ENCODE data around the gene HOXD4. TPM values are rescaled to one million over a fixed set of nuclear protein-coding genes. Genes with fewer than 3 reads are reported as not detected.

HOXD4 gene
- polyA plus RNA-seq, 1 of the 3 experiments (the other 2 are of a cell fraction), result 1.0 TPM

DNA sequence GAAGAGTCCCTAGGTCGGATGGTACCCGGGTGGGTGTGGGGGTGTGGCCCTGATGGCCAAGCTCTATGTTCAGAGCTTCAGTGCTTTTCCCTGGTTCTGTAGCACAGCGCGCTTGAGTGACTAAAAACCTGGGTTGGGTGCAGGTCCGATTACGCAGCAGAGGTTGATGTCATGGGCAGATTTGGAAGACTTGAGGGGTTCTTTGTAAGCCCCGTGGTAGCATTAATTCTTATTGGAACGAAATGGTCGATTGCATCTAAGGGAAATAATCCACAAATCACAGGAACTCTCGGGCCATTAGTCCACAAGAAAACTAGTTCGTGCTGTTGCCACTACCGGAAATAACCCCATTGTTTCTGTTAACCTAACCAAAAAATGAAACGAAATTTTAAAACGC lies 12.8 kb upstream of the HOXD4 start:
- Histone ChIP-seq H3K9me2 (no peaks in the 10 kb centered on the region), H3K79me2 (ENCODE audit: insufficient read depth) (peaks cover 45% of the 10 kb centered on the region), H3K27me3 (ENCODE audit: insufficient read depth) (no peaks in the 10 kb centered on the region), H3K36me3 (replicated peaks in 1 of 2; ENCODE audit: control insufficient read depth in 1 of 2, insufficient read depth in 2 of 2, low read length in 1 of 2) (no peaks in the 10 kb centered on the region), H3K9me3 (no peaks in the 10 kb centered on the region), H3K4me2 (peak overlapping the region; percentile 96), H3F3A (replicated peaks; ENCODE audit: insufficient read depth) (peaks cover 33% of the 10 kb centered on the region), H3K4me3 (ENCODE audit: low read depth in 2 of 2, low read length in 1 of 2) (peak overlapping the region; percentile 83 to 86), H3K4me1 (ENCODE audit: control insufficient read depth in 1 of 2, insufficient read depth in 2 of 2, low read depth in 1 of 2, low read length in 1 of 2) (peaks cover 25 to 48% of the 10 kb centered on the region in 2 experiments), H3K9ac (peak overlapping the region; percentile 94), H2AFZ (ENCODE audit: low read depth) (peak overlapping the region; percentile 94), H3K27ac (ENCODE audit: low read depth in 2 of 2, low read length in 1 of 2) (peak overlapping the region; percentile 63 to 92), H4K20me1 (ENCODE audit: insufficient read depth) (no peaks in the 10 kb centered on the region)
- peak; percentile 9 for TF ChIP-seq CHD2 (IDR thresholded peaks at IDR 0.05; ENCODE audit: low read length, partially characterized antibody)
- TF ChIP-seq, protein P1, sequence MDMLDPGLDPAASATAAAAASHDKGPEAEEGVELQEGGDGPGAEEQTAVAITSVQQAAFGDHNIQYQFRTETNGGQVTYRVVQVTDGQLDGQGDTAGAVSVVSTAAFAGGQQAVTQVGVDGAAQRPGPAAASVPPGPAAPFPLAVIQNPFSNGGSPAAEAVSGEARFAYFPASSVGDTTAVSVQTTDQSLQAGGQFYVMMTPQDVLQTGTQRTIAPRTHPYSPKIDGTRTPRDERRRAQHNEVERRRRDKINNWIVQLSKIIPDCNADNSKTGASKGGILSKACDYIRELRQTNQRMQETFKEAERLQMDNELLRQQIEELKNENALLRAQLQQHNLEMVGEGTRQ (IDR thresholded peaks at IDR 0.05; ENCODE audit: borderline replicate concordance, low read depth, low read length), result no peak
- no peak for DNase-seq
- CTCF ChIA-PET, result interaction anchor here (0.8 to 26.1 kb wide), 18 partner anchors 8 to 1195 kb away, joined by 3 to 1047 read pairs (median 15); partner anchors contain the start of genes HOXD3, HOXD4 and HOXD9
- WGBS (ENCODE audit: low lambda C conversion rate), result 28% methylated on average over 14 of the region's 14 CpGs
- POLR2A ChIA-PET, result interaction anchor here (1.4 to 3.0 kb wide), 4 partner anchors 131 to 499 kb away, joined by 4 to 21 read pairs (median 15); partner anchors contain the start of gene MTX2

DNA sequence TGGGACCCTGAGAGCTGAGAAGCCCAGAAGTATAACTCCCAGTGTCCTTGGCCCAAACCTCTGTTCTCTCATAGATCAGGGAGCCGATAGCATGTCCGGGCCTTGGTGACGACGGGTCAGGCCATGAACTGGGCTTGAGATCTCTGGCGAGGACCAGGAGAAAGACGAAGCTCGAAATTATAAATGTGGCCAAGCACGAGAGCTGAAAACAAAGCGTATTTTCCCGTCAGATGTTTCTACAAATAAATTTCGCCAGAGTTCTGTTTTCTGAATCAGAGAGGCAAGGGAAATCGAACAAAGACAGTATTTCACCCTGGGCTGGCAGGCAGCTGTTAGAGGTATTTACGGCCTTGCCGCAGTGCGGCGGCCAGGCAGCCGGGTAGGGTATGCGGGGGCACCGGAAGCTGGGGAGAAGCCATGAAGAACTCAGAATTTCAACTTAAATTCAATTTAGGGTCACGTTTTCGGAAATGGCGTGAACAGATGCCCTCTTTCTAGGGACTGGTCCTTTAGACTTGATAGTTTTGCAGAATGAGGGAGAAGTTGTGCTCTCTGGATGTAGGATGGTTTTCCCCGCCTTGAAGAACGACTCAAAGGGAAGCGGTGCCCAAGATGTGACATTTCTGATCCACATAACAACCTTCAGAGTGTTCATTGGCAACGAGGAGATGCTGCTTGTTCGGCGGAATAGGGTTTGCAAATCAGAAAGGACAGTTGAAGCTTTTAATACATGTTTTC lies 12.3 kb upstream of the HOXD4 start:
- Histone ChIP-seq H3K4me1 (ENCODE audit: control insufficient read depth in 1 of 2, insufficient read depth in 2 of 2, low read depth in 1 of 2, low read length in 1 of 2) (peaks cover 20 to 43% of the 10 kb centered on the region in 2 experiments), H3K4me2 (peak overlapping the region; percentile 96), H3K9me2 (no peaks in the 10 kb centered on the region), H3K27me3 (ENCODE audit: insufficient read depth) (no peaks in the 10 kb centered on the region), H3F3A (replicated peaks; ENCODE audit: insufficient read depth) (peaks cover 33% of the 10 kb centered on the region), H3K27ac (ENCODE audit: low read depth in 2 of 2, low read length in 1 of 2) (peak overlapping the region; percentile 63 to 92), H2AFZ (ENCODE audit: low read depth) (peak overlapping the region; percentile 94), H3K9ac (peak overlapping the region; percentile 94), H3K36me3 (replicated peaks in 1 of 2; ENCODE audit: control insufficient read depth in 1 of 2, insufficient read depth in 2 of 2, low read length in 1 of 2) (no peaks in the 10 kb centered on the region), H3K79me2 (ENCODE audit: insufficient read depth) (peaks cover 45% of the 10 kb centered on the region), H4K20me1 (ENCODE audit: insufficient read depth) (no peaks in the 10 kb centered on the region), H3K9me3 (no peaks in the 10 kb centered on the region), H3K4me3 (ENCODE audit: low read depth in 2 of 2, low read length in 1 of 2) (peak overlapping the region; percentile 83 to 86)
- DNase-seq, result peak; percentile 62
- CTCF ChIA-PET, result interaction anchor here (0.7 to 26.1 kb wide), 23 partner anchors 8 to 1194 kb away, joined by 3 to 1047 read pairs (median 6); partner anchors contain the start of genes HOXD3, HOXD4 and HOXD9
- 30% methylated on average over 28 of the region's 28 CpGs for WGBS (ENCODE audit: low lambda C conversion rate)
- TF ChIP-seq, protein P2, sequence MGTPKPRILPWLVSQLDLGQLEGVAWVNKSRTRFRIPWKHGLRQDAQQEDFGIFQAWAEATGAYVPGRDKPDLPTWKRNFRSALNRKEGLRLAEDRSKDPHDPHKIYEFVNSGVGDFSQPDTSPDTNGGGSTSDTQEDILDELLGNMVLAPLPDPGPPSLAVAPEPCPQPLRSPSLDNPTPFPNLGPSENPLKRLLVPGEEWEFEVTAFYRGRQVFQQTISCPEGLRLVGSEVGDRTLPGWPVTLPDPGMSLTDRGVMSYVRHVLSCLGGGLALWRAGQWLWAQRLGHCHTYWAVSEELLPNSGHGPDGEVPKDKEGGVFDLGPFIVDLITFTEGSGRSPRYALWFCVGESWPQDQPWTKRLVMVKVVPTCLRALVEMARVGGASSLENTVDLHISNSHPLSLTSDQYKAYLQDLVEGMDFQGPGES (IDR thresholded peaks at IDR 0.05; ENCODE audit: low read depth, low read length), result no peak
- TF ChIP-seq NFIC (IDR thresholded peaks at IDR 0.05; ENCODE audit: borderline replicate concordance) (no peak), FOSL2 (IDR thresholded peaks at IDR 0.05; ENCODE audit: borderline replicate concordance, low read depth) (no peak), SMC3 (IDR thresholded peaks at IDR 0.05; ENCODE audit: low read depth, low read length) (no peak), GABPA (IDR thresholded peaks at IDR 0.05; ENCODE audit: low read depth) (peak; percentile 19; the same call in 1 of the 2 replicates), RAD21 (IDR thresholded peaks at IDR 0.05; ENCODE audit: low read length) (no peak), FOXM1 (IDR thresholded peaks at IDR 0.05; ENCODE audit: low read depth) (no peak), TEAD4 (IDR thresholded peaks at IDR 0.05; ENCODE audit: borderline replicate concordance, insufficient read depth) (no peak), YY1 (IDR thresholded peaks at IDR 0.05; ENCODE audit: low read depth) (peak; percentile 62; the same call in 1 of the 2 replicates), TAF1 (IDR thresholded peaks at IDR 0.05; ENCODE audit: borderline replicate concordance, low read depth, low read length) (0 out of 2 replicates have a peak, but pooled peaks have one; percentile 9), RXRA (IDR thresholded peaks at IDR 0.05; ENCODE audit: borderline replicate concordance, low read depth) (no peak), TCF12 (IDR thresholded peaks at IDR 0.05) (no peak)
- TF ChIP-seq, protein P1 (IDR thresholded peaks at IDR 0.05; ENCODE audit: borderline replicate concordance, low read depth, low read length), result no peak
- TF ChIP-seq, protein P3, sequence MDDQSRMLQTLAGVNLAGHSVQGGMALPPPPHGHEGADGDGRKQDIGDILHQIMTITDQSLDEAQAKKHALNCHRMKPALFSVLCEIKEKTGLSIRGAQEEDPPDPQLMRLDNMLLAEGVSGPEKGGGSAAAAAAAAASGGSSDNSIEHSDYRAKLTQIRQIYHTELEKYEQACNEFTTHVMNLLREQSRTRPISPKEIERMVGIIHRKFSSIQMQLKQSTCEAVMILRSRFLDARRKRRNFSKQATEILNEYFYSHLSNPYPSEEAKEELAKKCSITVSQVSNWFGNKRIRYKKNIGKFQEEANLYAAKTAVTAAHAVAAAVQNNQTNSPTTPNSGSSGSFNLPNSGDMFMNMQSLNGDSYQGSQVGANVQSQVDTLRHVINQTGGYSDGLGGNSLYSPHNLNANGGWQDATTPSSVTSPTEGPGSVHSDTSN (IDR thresholded peaks at IDR 0.05), result 0 out of 2 replicates have a peak, but pooled peaks have one; percentile 14
- TF ChIP-seq, protein P4, sequence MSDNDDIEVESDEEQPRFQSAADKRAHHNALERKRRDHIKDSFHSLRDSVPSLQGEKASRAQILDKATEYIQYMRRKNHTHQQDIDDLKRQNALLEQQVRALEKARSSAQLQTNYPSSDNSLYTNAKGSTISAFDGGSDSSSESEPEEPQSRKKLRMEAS (IDR thresholded peaks at IDR 0.05; ENCODE audit: low read depth), result peak; percentile 41; the same call in 1 of the 2 replicates
- POLR2A ChIA-PET, result interaction anchor here (1.2 to 3.0 kb wide), 7 partner anchors 8 to 499 kb away, joined by 4 to 21 read pairs (median 6); partner anchors contain the start of gene MTX2

Measured in SK-N-SH (cell line).